NT2/D1 (cell line): ENCODE data around the gene HOXA1.

Experiments used
- SUZ12 ChIP-seq: IDR thresholded peaks from 2 replicates; pipeline ENCODE4 v1.6.1; 2011; ENCODE audit not compliant: insufficient read length, insufficient read depth; ENCODE audit errors: extremely low read depth
- YY1 ChIP-seq: IDR thresholded peaks from 2 replicates; pipeline ENCODE4 v1.6.1; 2011; ENCODE audit not compliant: insufficient read length, insufficient read depth

DNA sequence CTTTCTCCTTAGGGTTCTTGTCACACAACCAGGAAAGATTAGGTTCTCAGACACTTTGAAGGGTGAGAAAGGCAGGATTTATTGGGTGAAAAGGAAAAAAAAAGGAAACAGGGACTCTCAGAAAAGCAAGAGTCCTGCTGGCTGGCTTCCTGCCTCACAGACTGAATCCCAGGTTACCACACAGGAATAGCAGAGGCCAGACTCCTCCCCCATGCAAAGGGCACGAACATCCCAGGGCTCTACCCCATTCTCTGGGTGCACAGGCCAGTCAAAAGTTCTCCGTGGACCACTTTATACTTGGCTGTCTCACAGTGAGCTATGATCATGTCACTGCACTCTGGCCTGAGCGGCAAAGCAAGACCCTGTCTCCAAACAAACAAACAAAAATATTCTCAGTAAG is 42.6 kb downstream of the HOXA1 start:
- TF ChIP-seq SUZ12 (no peak), YY1 (no peak)
